NOMO-1 (cell line): Measurements from ENCODE around the gene PTGFRN.
"Not testable (repeated sequence)": the region's sequence is repeated elsewhere in the genome, so short reads cannot be mapped to it uniquely, and the experiment has no call there.

Experiments
- DNase-seq, 2 experiments: peaks; one replicate each; lab custom pipeline; 2025; ENCODE audit not compliant: unreplicated experiment in 2 of 2; lab: John Stamatoyannopoulos, UW

PTGFRN gene

GRCh38 chr1:116909512-116910378 lies at the start of gene PTGFRN:
TSS of gene PTGFRN (plus strand) at chr1:116909916. CDS start at chr1:116910204, 288 bp downstream.
- peak in 1 of 2 experiments; percentile 32 for DNase-seq

- not testable (repeated sequence) for DNase-seq
Measured at GRCh38 chr1:116860167-116860566, 49.5 kb upstream of the PTGFRN start.

GRCh38 chr1:116861137-116861536 lies 48.6 kb upstream of the PTGFRN start:
- DNase-seq, result no peak

- not testable (repeated sequence) for DNase-seq
Measured at GRCh38 chr1:116863031-116863430, 46.7 kb upstream of the PTGFRN start.

GRCh38 chr1:116866478-116866877 lies 43.2 kb upstream of the PTGFRN start:
- DNase-seq, result not testable (repeated sequence)

GRCh38 chr1:116868385-116868784 lies 41.3 kb upstream of the PTGFRN start:
- no peak for DNase-seq

- DNase-seq, result no peak
Measured at GRCh38 chr1:116869611-116870010, 40.1 kb upstream of the PTGFRN start.

GRCh38 chr1:116870300-116870699 lies 39.4 kb upstream of the PTGFRN start:
- no peak for DNase-seq

- peak in 1 of 2 experiments; percentile 15 for DNase-seq
Measured at GRCh38 chr1:116871779-116872146, 38.0 kb upstream of the PTGFRN start.

- no peak for DNase-seq
Measured at GRCh38 chr1:116873680-116874271, 35.9 kb upstream of the PTGFRN start.

GRCh38 chr1:116874733-116875249 lies 34.9 kb upstream of the PTGFRN start:
- DNase-seq, result peak; percentile 71 to 80

- DNase-seq, result no peak
Measured at GRCh38 chr1:116875391-116875790, 34.3 kb upstream of the PTGFRN start.

- DNase-seq, result not testable (repeated sequence)
Measured at GRCh38 chr1:116875946-116876345, 33.8 kb upstream of the PTGFRN start.

GRCh38 chr1:116877141-116877818 lies 32.4 kb upstream of the PTGFRN start:
- no peak for DNase-seq

- peak; percentile 85 to 93 for DNase-seq
Measured at GRCh38 chr1:116878804-116879477, 30.8 kb upstream of the PTGFRN start.

- DNase-seq, result no peak
Measured at GRCh38 chr1:116879478-116880133, 30.1 kb upstream of the PTGFRN start.

GRCh38 chr1:116880917-116881316 lies 28.8 kb upstream of the PTGFRN start:
- no peak for DNase-seq

GRCh38 chr1:116881879-116882520 lies 27.7 kb upstream of the PTGFRN start:
- DNase-seq, result peak; percentile 84 to 98

GRCh38 chr1:116882866-116883265 lies 26.9 kb upstream of the PTGFRN start:
- no peak for DNase-seq
